Measurements from ENCODE around the gene SULT1C3. TPM values are rescaled to one million over a fixed set of nuclear protein-coding genes. Genes with fewer than 3 reads are reported as not detected.

SULT1C3 gene
- total RNA-seq, 2 donors from 2014 or later: not detected

GRCh38 chr2:108224022-108224421 is 15.7 kb upstream of the SULT1C3 start:
- DNase-seq: no peak
- Mint-ChIP-seq H3K27ac (no peak overlapping the region), H3K4me3 (no peak overlapping the region), H3K27me3 (peaks cover 6% of the 10 kb centered on the region), H3K36me3 (ENCODE audit: low read depth) (no peaks in the 10 kb centered on the region), H3K4me1 (no peaks in the 10 kb centered on the region)
- no peak for ATAC-seq
- no peaks in the 10 kb centered on the region for H3K9me3 ChIP-seq (ENCODE audit: control insufficient read depth, low read length, poor library complexity, severe bottlenecking)

- ATAC-seq (no peak), DNase-seq (no peak)
- no peaks in the 10 kb centered on the region for H3K9me3 ChIP-seq (ENCODE audit: control insufficient read depth, low read length, poor library complexity, severe bottlenecking)
- Mint-ChIP-seq H3K27me3 (peaks cover 18% of the 10 kb centered on the region), H3K27ac (no peak overlapping the region), H3K4me1 (no peaks in the 10 kb centered on the region), H3K4me3 (no peak overlapping the region), H3K36me3 (ENCODE audit: low read depth) (no peaks in the 10 kb centered on the region)
Measured at GRCh38 chr2:108226564-108226963, 13.2 kb upstream of the SULT1C3 start.

GRCh38 chr2:108228006-108228405 is 11.8 kb upstream of the SULT1C3 start:
- ATAC-seq: no peak
- H3K4me3 Mint-ChIP-seq: no peak overlapping the region
- no peaks in the 10 kb centered on the region for H3K9me3 ChIP-seq (ENCODE audit: control insufficient read depth, low read length, poor library complexity, severe bottlenecking)
- H3K27ac Mint-ChIP-seq: no peak overlapping the region
- H3K27me3 Mint-ChIP-seq: peaks cover 18% of the 10 kb centered on the region
- no peaks in the 10 kb centered on the region for H3K36me3 Mint-ChIP-seq (ENCODE audit: low read depth)
- DNase-seq: no peak
- no peaks in the 10 kb centered on the region for H3K4me1 Mint-ChIP-seq

GRCh38 chr2:108228537-108228936 is 11.2 kb upstream of the SULT1C3 start:
- Mint-ChIP-seq H3K36me3 (ENCODE audit: low read depth) (no peaks in the 10 kb centered on the region), H3K4me3 (no peak overlapping the region), H3K4me1 (no peaks in the 10 kb centered on the region), H3K27me3 (peaks cover 18% of the 10 kb centered on the region), H3K27ac (no peak overlapping the region)
- H3K9me3 ChIP-seq (ENCODE audit: control insufficient read depth, low read length, poor library complexity, severe bottlenecking): no peaks in the 10 kb centered on the region
- ATAC-seq (no peak), DNase-seq (no peak)

- no peaks in the 10 kb centered on the region for H3K9me3 ChIP-seq (ENCODE audit: control insufficient read depth, low read length, poor library complexity, severe bottlenecking)
- no peak overlapping the region for H3K4me3 Mint-ChIP-seq
- H3K36me3 Mint-ChIP-seq (ENCODE audit: low read depth): no peaks in the 10 kb centered on the region
- no peak for ATAC-seq
- H3K27ac Mint-ChIP-seq: no peak overlapping the region
- peaks cover 18% of the 10 kb centered on the region for H3K27me3 Mint-ChIP-seq
- no peaks in the 10 kb centered on the region for H3K4me1 Mint-ChIP-seq
- no peak for DNase-seq
Measured at GRCh38 chr2:108229875-108230274, 9.9 kb upstream of the SULT1C3 start.

- H3K27ac Mint-ChIP-seq: no peak overlapping the region
- no peak overlapping the region for H3K4me3 Mint-ChIP-seq
- ATAC-seq: no peak
- peaks cover 7% of the 10 kb centered on the region for H3K27me3 Mint-ChIP-seq
- H3K9me3 ChIP-seq (ENCODE audit: control insufficient read depth, low read length, poor library complexity, severe bottlenecking): no peaks in the 10 kb centered on the region
- DNase-seq: no peak
- no peaks in the 10 kb centered on the region for H3K4me1 Mint-ChIP-seq
- no peaks in the 10 kb centered on the region for H3K36me3 Mint-ChIP-seq (ENCODE audit: low read depth)
Measured at GRCh38 chr2:108235577-108235976, 4.2 kb upstream of the SULT1C3 start.

- Mint-ChIP-seq H3K4me1 (no peaks in the 10 kb centered on the region), H3K4me3 (no peak overlapping the region), H3K27me3 (peaks cover 7% of the 10 kb centered on the region), H3K27ac (no peak overlapping the region), H3K36me3 (ENCODE audit: low read depth) (no peaks in the 10 kb centered on the region)
- ATAC-seq: no peak
- no peak for DNase-seq
- no peaks in the 10 kb centered on the region for H3K9me3 ChIP-seq (ENCODE audit: control insufficient read depth, low read length, poor library complexity, severe bottlenecking)
Measured at GRCh38 chr2:108236676-108237335, 3.0 kb upstream of the SULT1C3 start.

GRCh38 chr2:108240966-108241365 is 1.2 kb downstream of the SULT1C3 start:
- H3K36me3 Mint-ChIP-seq (ENCODE audit: low read depth): no peaks in the 10 kb centered on the region
- DNase-seq (no peak), ATAC-seq (no peak)
- no peak overlapping the region for H3K4me3 Mint-ChIP-seq
- no peaks in the 10 kb centered on the region for H3K9me3 ChIP-seq (ENCODE audit: control insufficient read depth, low read length, poor library complexity, severe bottlenecking)
- H3K27ac Mint-ChIP-seq: no peak overlapping the region
- peaks cover 7% of the 10 kb centered on the region for H3K27me3 Mint-ChIP-seq
- H3K4me1 Mint-ChIP-seq: no peaks in the 10 kb centered on the region

GRCh38 chr2:108243566-108243965 is 3.8 kb downstream of the SULT1C3 start:
- no peaks in the 10 kb centered on the region for H3K36me3 Mint-ChIP-seq (ENCODE audit: low read depth)
- no peaks in the 10 kb centered on the region for H3K4me1 Mint-ChIP-seq
- H3K9me3 ChIP-seq (ENCODE audit: control insufficient read depth, low read length, poor library complexity, severe bottlenecking): no peaks in the 10 kb centered on the region
- peaks cover 14% of the 10 kb centered on the region for H3K27me3 Mint-ChIP-seq
- no peak overlapping the region for H3K4me3 Mint-ChIP-seq
- ATAC-seq: no peak
- DNase-seq: no peak
- no peak overlapping the region for H3K27ac Mint-ChIP-seq

- Mint-ChIP-seq H3K27ac (no peak overlapping the region), H3K4me1 (no peaks in the 10 kb centered on the region), H3K36me3 (ENCODE audit: low read depth) (no peaks in the 10 kb centered on the region), H3K4me3 (no peak overlapping the region), H3K27me3 (peaks cover 14% of the 10 kb centered on the region)
- no peak for ATAC-seq
- no peaks in the 10 kb centered on the region for H3K9me3 ChIP-seq (ENCODE audit: control insufficient read depth, low read length, poor library complexity, severe bottlenecking)
- DNase-seq: no peak
Measured at GRCh38 chr2:108244667-108245414, 5.1 kb downstream of the SULT1C3 start.

- Mint-ChIP-seq H3K27ac (no peak overlapping the region), H3K4me3 (peak overlapping the region; percentile 4), H3K4me1 (peaks cover 3% of the 10 kb centered on the region), H3K27me3 (peaks cover 15% of the 10 kb centered on the region), H3K36me3 (ENCODE audit: low read depth) (no peaks in the 10 kb centered on the region)
- no peak for ATAC-seq
- DNase-seq: no peak
- H3K9me3 ChIP-seq (ENCODE audit: control insufficient read depth, low read length, poor library complexity, severe bottlenecking): no peaks in the 10 kb centered on the region
Measured at GRCh38 chr2:108253106-108253505, 13.3 kb downstream of the SULT1C3 start.

- DNase-seq (no peak), ATAC-seq (no peak)
- no peaks in the 10 kb centered on the region for H3K4me1 Mint-ChIP-seq
- H3K9me3 ChIP-seq (ENCODE audit: control insufficient read depth, low read length, poor library complexity, severe bottlenecking): no peaks in the 10 kb centered on the region
- no peak overlapping the region for H3K4me3 Mint-ChIP-seq
- H3K27ac Mint-ChIP-seq: no peak overlapping the region
- H3K27me3 Mint-ChIP-seq: peaks cover 15% of the 10 kb centered on the region
- H3K36me3 Mint-ChIP-seq (ENCODE audit: low read depth): no peaks in the 10 kb centered on the region
Measured at GRCh38 chr2:108257757-108258331, 18.1 kb downstream of the SULT1C3 start.

GRCh38 chr2:108260773-108261172 is 21.0 kb downstream of the SULT1C3 start:
- H3K27ac Mint-ChIP-seq: no peak overlapping the region
- ATAC-seq (no peak), DNase-seq (no peak)
- no peaks in the 10 kb centered on the region for H3K9me3 ChIP-seq (ENCODE audit: control insufficient read depth, low read length, poor library complexity, severe bottlenecking)
- H3K36me3 Mint-ChIP-seq (ENCODE audit: low read depth): no peaks in the 10 kb centered on the region
- no peak overlapping the region for H3K4me3 Mint-ChIP-seq
- H3K27me3 Mint-ChIP-seq: peaks cover 29% of the 10 kb centered on the region
- H3K4me1 Mint-ChIP-seq: no peaks in the 10 kb centered on the region

All from T-helper 17 cell (primary cell).